Measurements from ENCODE around the gene PRL. TPM values are rescaled to one million over a fixed set of nuclear protein-coding genes. Genes with fewer than 3 reads are reported as not detected.
A peak's percentile ranks its signal among the peaks of the same experiment; 100 is the strongest.

PRL gene
- total RNA-seq, 3 donors from 2014 or later = 0.29 TPM; not detected in 2

DNA sequence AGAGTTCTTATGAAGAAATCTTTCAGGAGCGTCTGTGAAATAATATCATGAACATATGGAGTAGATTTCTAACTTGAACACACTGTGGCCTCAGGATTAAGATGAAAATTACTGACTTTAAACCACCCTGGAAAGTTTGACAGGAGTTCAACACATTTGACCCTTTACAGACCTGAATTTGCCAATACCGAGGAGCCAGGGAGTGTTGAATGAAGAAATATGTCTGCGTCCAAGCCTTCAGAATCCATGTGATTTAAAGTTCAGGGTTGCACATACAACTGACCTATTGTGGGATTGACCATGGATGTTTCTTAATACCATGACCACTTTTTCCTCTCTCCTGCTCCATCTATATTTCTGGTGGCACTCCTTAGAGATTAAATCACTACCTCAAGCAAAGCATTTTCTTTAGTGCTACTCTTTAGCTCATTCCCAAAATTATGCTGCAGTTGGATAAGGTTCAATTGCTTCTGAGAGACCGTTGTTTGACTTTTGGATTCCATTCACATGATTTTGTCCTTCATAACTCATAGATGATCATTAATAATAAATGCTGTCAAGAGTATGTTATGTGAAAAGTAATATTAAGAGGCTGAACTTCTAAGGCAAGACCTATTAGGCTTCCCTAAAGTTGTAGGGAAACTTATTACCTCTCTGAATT, 57.4 kb downstream of the PRL start:
- no peak for DNase-seq (ENCODE audit: low spot score in 2 of 2)
- no peak overlapping the region for H3K4me3 ChIP-seq
- no peaks in the 10 kb centered on the region for H3K4me1 ChIP-seq
- H3K27me3 ChIP-seq = no peaks in the 10 kb centered on the region
- no peaks in the 10 kb centered on the region for H3K36me3 ChIP-seq
- H3K9me3 ChIP-seq = no peaks in the 10 kb centered on the region
- H3K27ac ChIP-seq = peak overlapping the region in 1 of 2 donors; percentile 2
- TF ChIP-seq CTCF (IDR thresholded peaks at IDR 0.05) = no peak
- TF ChIP-seq POLR2A (IDR thresholded peaks at IDR 0.05) = no peak
- no peak for TF ChIP-seq POLR2AphosphoS5 (IDR thresholded peaks at IDR 0.05)
- intact Hi-C loops (cut with DNase I; ENCODE audit: low total_unique reads) = no loop called here

DNA sequence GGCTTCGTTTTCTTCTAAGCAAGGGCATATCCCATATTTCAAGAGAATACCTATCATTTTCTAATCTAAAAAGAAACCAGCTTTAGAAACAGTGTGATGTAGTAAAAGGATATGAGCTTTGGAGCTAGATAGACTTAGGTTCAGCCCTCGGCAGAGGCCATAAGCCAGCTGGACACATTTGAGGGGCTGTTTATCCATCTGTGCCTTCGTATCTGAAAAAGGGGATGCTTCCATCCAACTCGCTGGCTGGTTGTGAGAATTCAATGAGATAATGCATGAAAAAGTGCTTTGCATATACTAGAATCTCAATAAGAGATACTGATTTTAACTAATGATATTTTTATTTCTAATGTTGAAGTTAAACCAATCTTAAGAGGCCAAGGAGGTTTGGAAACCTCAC, 58.0 kb downstream of the PRL start:
- TF ChIP-seq POLR2AphosphoS5 (IDR thresholded peaks at IDR 0.05) (no peak), POLR2A (IDR thresholded peaks at IDR 0.05) (no peak), CTCF (IDR thresholded peaks at IDR 0.05) (no peak)
- Histone ChIP-seq H3K27me3 (no peaks in the 10 kb centered on the region), H3K36me3 (no peaks in the 10 kb centered on the region), H3K4me1 (no peaks in the 10 kb centered on the region), H3K9me3 (no peaks in the 10 kb centered on the region), H3K4me3 (no peak overlapping the region), H3K27ac (no peak overlapping the region)
- DNase-seq (ENCODE audit: low spot score in 2 of 2) = no peak
- intact Hi-C loops (cut with DNase I; ENCODE audit: low total_unique reads) = no loop called here

GRCh38 chr6:22237526-22237925, 59.3 kb downstream of the PRL start:
- no peak for TF ChIP-seq CTCF (IDR thresholded peaks at IDR 0.05)
- no peak for TF ChIP-seq POLR2AphosphoS5 (IDR thresholded peaks at IDR 0.05)
- TF ChIP-seq POLR2A (IDR thresholded peaks at IDR 0.05) = no peak
- Histone ChIP-seq H3K9me3 (no peaks in the 10 kb centered on the region), H3K4me3 (no peak overlapping the region), H3K27ac (no peak overlapping the region), H3K36me3 (no peaks in the 10 kb centered on the region), H3K4me1 (no peaks in the 10 kb centered on the region), H3K27me3 (no peaks in the 10 kb centered on the region)
- intact Hi-C loops (cut with DNase I; ENCODE audit: low total_unique reads) = no loop called here
- no peak for DNase-seq (ENCODE audit: low spot score in 2 of 2)
